H9 (cell line): ENCODE results near the gene GPC6. TPM values are rescaled to one million over a fixed set of nuclear protein-coding genes. Genes with fewer than 3 reads are reported as not detected.

Source experiments
- DNase-seq: peaks from one replicate; pipeline ENCODE4 v3.0.0-alpha.2; 2017
- H2AFZ ChIP-seq: one replicate; pipeline ENCODE4 v1.6.1; 2013; ENCODE audit warnings: mild to moderate bottlenecking, low read length, control low read depth, moderate library complexity
- H2AK5ac ChIP-seq: 2 replicates; pipeline ENCODE4 v1.6.1; 2013; ENCODE audit warnings: low read length, control low read depth, mixed read lengths; ENCODE audit not compliant: insufficient read length
- H2BK120ac ChIP-seq: one replicate; pipeline ENCODE4 v1.6.1; 2013; ENCODE audit warnings: low read depth, mild to moderate bottlenecking, low read length, control low read depth, inconsistent platforms; ENCODE audit not compliant: poor library complexity, severe bottlenecking
- H2BK12ac ChIP-seq: 2 replicates; pipeline ENCODE4 v1.6.1; 2013; ENCODE audit warnings: low read length, control low read depth, mixed read lengths, low read depth; ENCODE audit not compliant: insufficient read length
- H2BK15ac ChIP-seq: 2 replicates; pipeline ENCODE4 v1.6.1; 2013; ENCODE audit warnings: low read depth, low read length, control low read depth
- H2BK20ac ChIP-seq: one replicate; pipeline ENCODE4 v1.6.1; 2013; ENCODE audit warnings: low read depth, mild to moderate bottlenecking, low read length, control low read depth, inconsistent platforms; ENCODE audit not compliant: poor library complexity, severe bottlenecking
- H2BK5ac ChIP-seq: 2 replicates; pipeline ENCODE4 v1.6.1; 2013; ENCODE audit warnings: low read length, control low read depth, mixed read lengths; ENCODE audit not compliant: insufficient read length
- H3K14ac ChIP-seq: 2 replicates; pipeline ENCODE4 v1.6.1; 2013; ENCODE audit warnings: low read length, control low read depth; ENCODE audit not compliant: insufficient read depth
- H3K18ac ChIP-seq: 2 replicates; pipeline ENCODE4 v1.6.1; 2013; ENCODE audit warnings: low read depth, mild to moderate bottlenecking, mixed read lengths, low read length, control low read depth; ENCODE audit not compliant: insufficient read length
- H3K23ac ChIP-seq: 2 replicates; pipeline ENCODE4 v1.6.1; 2013; ENCODE audit warnings: low read length, control low read depth, mixed read lengths, low read depth; ENCODE audit not compliant: insufficient read length
- H3K23me2 ChIP-seq: 2 replicates; pipeline ENCODE4 v1.6.1; 2013; ENCODE audit warnings: low read depth, mild to moderate bottlenecking, mixed read lengths, low read length, control low read depth; ENCODE audit not compliant: insufficient read length, poor library complexity, severe bottlenecking
- H3K27ac ChIP-seq: 2 replicates; pipeline ENCODE4 v1.5.1; 2013; ENCODE audit warnings: low read length, control low read depth, mixed read lengths, low read depth; ENCODE audit not compliant: insufficient read length
- H3K27me3 ChIP-seq: 2 replicates; pipeline ENCODE4 v1.6.1; 2013; ENCODE audit warnings: low read length, control low read depth, inconsistent platforms; ENCODE audit not compliant: insufficient read depth
- H3K4ac ChIP-seq: 2 replicates; pipeline ENCODE4 v1.6.1; 2013; ENCODE audit warnings: low read depth, mild to moderate bottlenecking, control low read depth, inconsistent platforms, low read length, moderate library complexity
- H3K4me1 ChIP-seq: 2 replicates; pipeline ENCODE4 v1.6.1; 2013; ENCODE audit warnings: low read length, control low read depth, inconsistent platforms; ENCODE audit not compliant: insufficient read depth
- H3K4me2 ChIP-seq: 2 replicates; pipeline ENCODE4 v1.6.1; 2013; ENCODE audit warnings: low read length, control low read depth, mixed read lengths; ENCODE audit not compliant: insufficient read length, insufficient read depth
- H3K56ac ChIP-seq: 2 replicates; pipeline ENCODE4 v1.6.1; 2013; ENCODE audit warnings: low read depth, mild to moderate bottlenecking, mixed read lengths, low read length, control low read depth; ENCODE audit not compliant: insufficient read length
- H3K79me1 ChIP-seq: 2 replicates; pipeline ENCODE4 v1.6.1; 2013; ENCODE audit warnings: low read depth, mild to moderate bottlenecking, moderate library complexity, low read length, control low read depth, inconsistent platforms; ENCODE audit not compliant: insufficient read depth, poor library complexity, severe bottlenecking
- H3K79me2 ChIP-seq: 2 replicates; pipeline ENCODE4 v1.6.1; 2013; ENCODE audit warnings: low read length, control low read depth, inconsistent platforms; ENCODE audit not compliant: insufficient read depth
- H3K9ac ChIP-seq: 2 replicates; pipeline ENCODE4 v1.6.1; 2013; ENCODE audit warnings: low read length, control low read depth, mixed read lengths; ENCODE audit not compliant: insufficient read length; ENCODE audit errors: extremely low read depth
- H3K9me3 ChIP-seq: one replicate; pipeline ENCODE4 v1.6.1; 2013; ENCODE audit warnings: low read depth, low read length, inconsistent platforms; ENCODE audit not compliant: control insufficient read depth
- H3T11ph ChIP-seq: one replicate; pipeline ENCODE4 v1.6.1; 2013; ENCODE audit warnings: mild to moderate bottlenecking, low read length, control low read depth, inconsistent platforms
- H4K20me1 ChIP-seq: one replicate; pipeline ENCODE4 v1.6.1; 2013; ENCODE audit not compliant: control insufficient read depth, insufficient read length, insufficient read depth
- H4K5ac ChIP-seq: 2 replicates; pipeline ENCODE4 v1.6.1; 2013; ENCODE audit warnings: low read depth, mild to moderate bottlenecking, mixed read lengths, low read length, control low read depth; ENCODE audit not compliant: insufficient read length
- H4K8ac ChIP-seq: replicated peaks from 2 replicates; pipeline ENCODE4 v1.6.1; 2013; ENCODE audit warnings: low read length, control low read depth, mixed read lengths, low read depth; ENCODE audit not compliant: insufficient read length
- H4K91ac ChIP-seq: 2 replicates; pipeline ENCODE4 v1.6.1; 2013; ENCODE audit warnings: low read depth, mild to moderate bottlenecking, moderate library complexity, mixed read lengths, low read length, control low read depth; ENCODE audit not compliant: insufficient read length
- H3K27ac Mint-ChIP-seq, 3 experiments: 2 replicates in 2 of 3; 3 replicates in 1 of 3; pipeline ENCODE4 v1.8.0; 2020 to 2021; ENCODE audit warnings: mixed read lengths in 3 of 3, mild to moderate bottlenecking in 1 of 3, moderate library complexity in 1 of 3
- H3K27me3 Mint-ChIP-seq: 2 replicates; pipeline ENCODE4 v1.8.0; 2021; ENCODE audit warnings: low read depth, mild to moderate bottlenecking, moderate library complexity, mixed read lengths
- H3K36me3 Mint-ChIP-seq, 3 experiments: 2 replicates in 2 of 3; 3 replicates in 1 of 3; pipeline ENCODE4 v1.8.0; 2020 to 2021; ENCODE audit warnings: low read depth in 3 of 3, mixed read lengths in 3 of 3; ENCODE audit not compliant: insufficient read depth in 1 of 3
- H3K4me1 Mint-ChIP-seq, 2 experiments: 2 replicates each; pipeline ENCODE4 v1.8.0; 2020; ENCODE audit warnings: mixed read lengths in 2 of 2
- H3K4me3 Mint-ChIP-seq, 2 experiments: 2 replicates in 1 of 2; 3 replicates in 1 of 2; pipeline ENCODE4 v1.8.0; 2020 to 2021; ENCODE audit warnings: mild to moderate bottlenecking in 2 of 2, mixed read lengths in 2 of 2, moderate library complexity in 1 of 2
- H3K9me3 Mint-ChIP-seq, 2 experiments: 2 replicates in 1 of 2; 3 replicates in 1 of 2; pipeline ENCODE4 v1.8.0; 2020; ENCODE audit warnings: mild to moderate bottlenecking in 2 of 2, mixed read lengths in 2 of 2, moderate library complexity in 1 of 2
- WGBS: extraction: QIAGEN DNeasy Blood & Tissue Kit; methylation state at CpG from one replicate; pipeline ENCODE4 v1.1.7; 2013; ENCODE audit warnings: missing lambda C conversion rate, low lambda C conversion rate, mixed read lengths; ENCODE audit not compliant: insufficient read length; ENCODE audit errors: extremely low coverage; 5-methylcytosine and 5-hydroxymethylcytosine counted together
- total RNA-seq: library from RNA; stranded (reverse); gene quantifications from 2 replicates; pipeline ENCODE4 v1.2.1, GENCODE V29; 2021
- TF ChIP-seq, protein P1 (sequence below): fragments of 200-600 bp; sonication (generic); conservative IDR thresholded peaks from 3 replicates; pipeline ENCODE4 v1.8.0; 2021; ENCODE audit warnings: antibody characterized with exemption, mild to moderate bottlenecking

GPC6 gene
- total RNA-seq, 1 experiment from 2014 or later: 15.6 TPM

- Histone ChIP-seq H2BK15ac (no peak overlapping the region), H2BK20ac (no peak overlapping the region), H3K79me1 (no peaks in the 10 kb centered on the region), H2AFZ (no peak overlapping the region), H3K56ac (no peak overlapping the region), H4K91ac (no peak overlapping the region), H2BK12ac (no peak overlapping the region), H3K18ac (no peak overlapping the region), H3K9me3 (no peaks in the 10 kb centered on the region), H3K9ac (no peak overlapping the region), H3K14ac (no peak overlapping the region), H3K4me1 (peaks cover 11% of the 10 kb centered on the region; the same call in 1 of the 2 replicates), H2BK5ac (no peak overlapping the region), H3K4me2 (no peak overlapping the region), H4K8ac (no peak overlapping the region), H3K23me2 (no peaks in the 10 kb centered on the region), H4K5ac (no peak overlapping the region), H3T11ph (no peak overlapping the region), H3K4ac (no peak overlapping the region), H2AK5ac (no peak overlapping the region), H3K27me3 (no peaks in the 10 kb centered on the region), H3K27ac (no peak overlapping the region), H2BK120ac (no peak overlapping the region), H4K20me1 (no peaks in the 10 kb centered on the region), H3K79me2 (peaks cover 3% of the 10 kb centered on the region; the same call in 1 of the 2 replicates), H3K23ac (no peak overlapping the region)
- peak overlapping the region; percentile 30 to 83 (median 73); a peak in 4 of 7 replicates for H3K27ac Mint-ChIP-seq
- H3K27me3 Mint-ChIP-seq: no peaks in the 10 kb centered on the region
- WGBS: no CpG with 5 or more reads among the region's 7 CpGs
- no peak overlapping the region for H3K4me3 Mint-ChIP-seq
- TF ChIP-seq, protein P1, sequence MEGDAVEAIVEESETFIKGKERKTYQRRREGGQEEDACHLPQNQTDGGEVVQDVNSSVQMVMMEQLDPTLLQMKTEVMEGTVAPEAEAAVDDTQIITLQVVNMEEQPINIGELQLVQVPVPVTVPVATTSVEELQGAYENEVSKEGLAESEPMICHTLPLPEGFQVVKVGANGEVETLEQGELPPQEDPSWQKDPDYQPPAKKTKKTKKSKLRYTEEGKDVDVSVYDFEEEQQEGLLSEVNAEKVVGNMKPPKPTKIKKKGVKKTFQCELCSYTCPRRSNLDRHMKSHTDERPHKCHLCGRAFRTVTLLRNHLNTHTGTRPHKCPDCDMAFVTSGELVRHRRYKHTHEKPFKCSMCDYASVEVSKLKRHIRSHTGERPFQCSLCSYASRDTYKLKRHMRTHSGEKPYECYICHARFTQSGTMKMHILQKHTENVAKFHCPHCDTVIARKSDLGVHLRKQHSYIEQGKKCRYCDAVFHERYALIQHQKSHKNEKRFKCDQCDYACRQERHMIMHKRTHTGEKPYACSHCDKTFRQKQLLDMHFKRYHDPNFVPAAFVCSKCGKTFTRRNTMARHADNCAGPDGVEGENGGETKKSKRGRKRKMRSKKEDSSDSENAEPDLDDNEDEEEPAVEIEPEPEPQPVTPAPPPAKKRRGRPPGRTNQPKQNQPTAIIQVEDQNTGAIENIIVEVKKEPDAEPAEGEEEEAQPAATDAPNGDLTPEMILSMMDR: no peak
- H3K4me1 Mint-ChIP-seq: peaks cover 29 to 43% of the 10 kb centered on the region in 2 experiments
- peaks cover 0 to 4% (median 0%) of the 10 kb centered on the region in 3 experiments; a peak in 2 of 7 replicates for H3K36me3 Mint-ChIP-seq
- DNase-seq: no peak
- H3K9me3 Mint-ChIP-seq: no peaks in the 10 kb centered on the region
Measured at GRCh38 chr13:93249364-93250306, 23.0 kb downstream of the GPC6 start.
